HepG2 (cell line): ENCODE data around the gene NRAS. TPM values are rescaled to one million over a fixed set of nuclear protein-coding genes. Genes with fewer than 3 reads are reported as not detected.

Experiments
- ATAC-seq: fragments of 200-7000 bp; cut with Tn5 transposase; 3 replicates; pipeline ENCODE4 v1.9.1; 2020; ENCODE audit warnings: mild to moderate bottlenecking, moderate library complexity
- BruUV-seq: library from RNA; stranded (reverse); fragments of 400-500 nt; replicated peaks from 2 replicates; lab custom pipeline; 2021; lab: Mats Ljungman, UMichigan
- CTCF ChIA-PET: fragments of 300-600 bp; formaldehyde crosslinking; extraction: SDS; loops from one replicate; lab custom pipeline; 2021; ENCODE audit warnings: low total read pairs, inconsistent platforms, low intra/inter-chr PET ratio; lab: Yijun Ruan, JAX
- POLR2A ChIA-PET: fragments of 350-600 bp; sonication (Branson Sonifier 250); formaldehyde crosslinking; loops from one replicate; lab custom pipeline; 2020; ENCODE audit warnings: antibody characterized with exemption, inconsistent platforms; lab: Yijun Ruan, JAX
- DNase-seq: peaks from one replicate; pipeline ENCODE4 v3.0.0-alpha.2; 2015; ENCODE audit warnings: low spot score
- FAIRE-seq: peaks from 3 replicates; lab custom pipeline; 2011; peaks lifted over from hg19 to GRCh38; lab: Jason Lieb, UNC
- H2AFZ ChIP-seq: one replicate; pipeline ENCODE4 v1.6.1; 2011; ENCODE audit warnings: low read length, inconsistent platforms
- H3K27ac ChIP-seq: fragments of 300-600 bp; 3 replicates; pipeline ENCODE4 v1.8.0; 2011; ENCODE audit warnings: mixed run types, mild to moderate bottlenecking, mixed read lengths, low read length, inconsistent platforms; ENCODE audit not compliant: insufficient read depth; ENCODE audit errors: extremely low read length
- H3K27me3 ChIP-seq, 2 experiments: fragments of 200-600 bp in 1 of 2; 2 replicates in 1 of 2; 3 replicates in 1 of 2; pipeline versions ENCODE4 v1.6.0 to v1.8.0; 2011; ENCODE audit warnings: low read length in 2 of 2, mild to moderate bottlenecking in 2 of 2, moderate library complexity in 2 of 2, inconsistent platforms in 1 of 2; ENCODE audit not compliant: insufficient read depth in 2 of 2, control insufficient read depth in 1 of 2
- H3K36me3 ChIP-seq, 2 experiments: fragments of 200-600 bp in 1 of 2; replicated peaks in 1 of 2; 2 replicates in 1 of 2; 3 replicates in 1 of 2; pipeline versions ENCODE4 v1.5.1 to v1.8.0; 2011; ENCODE audit warnings: low read length in 2 of 2, inconsistent platforms in 1 of 2; ENCODE audit not compliant: insufficient read depth in 2 of 2, control insufficient read depth in 1 of 2
- H3K4me1 ChIP-seq: 2 replicates; pipeline ENCODE4 v1.5.1; 2012; ENCODE audit warnings: low read length, inconsistent platforms; ENCODE audit not compliant: insufficient read depth
- H3K4me2 ChIP-seq: 2 replicates; pipeline ENCODE4 v1.6.0; 2011; ENCODE audit warnings: low read depth, low read length, inconsistent platforms
- H3K4me3 ChIP-seq, 3 experiments: fragments of 200-600 bp in 1 of 3; sonication (generic), shearing (Covaris generic) in 1 of 3; replicated peaks in 1 of 3; 2 replicates each; pipeline ENCODE4 v1.5.1; 2011 to 2016; ENCODE audit warnings: low read length in 3 of 3, inconsistent platforms in 2 of 3, low read depth in 2 of 3, mild to moderate bottlenecking in 2 of 3, control low read depth in 1 of 3, mixed read lengths in 1 of 3; ENCODE audit not compliant: insufficient read depth in 1 of 3
- H3K79me2 ChIP-seq: one replicate; pipeline ENCODE4 v1.6.1; 2011; ENCODE audit warnings: low read length, inconsistent platforms; ENCODE audit not compliant: insufficient read depth
- H3K9ac ChIP-seq: 2 replicates; pipeline ENCODE4 v1.6.0; 2011; ENCODE audit warnings: mild to moderate bottlenecking, low read depth, low read length, inconsistent platforms; ENCODE audit not compliant: insufficient read depth
- H3K9me3 ChIP-seq: 2 replicates; pipeline ENCODE4 v1.5.1; 2012; ENCODE audit warnings: mild to moderate bottlenecking, low read length
- H4K20me1 ChIP-seq: 2 replicates; pipeline ENCODE4 v1.6.0; 2011; ENCODE audit warnings: inconsistent platforms, mild to moderate bottlenecking, low read length, moderate library complexity; ENCODE audit not compliant: insufficient read depth
- BCLAF1 ChIP-seq: fragments of 450-650 bp; IDR thresholded peaks from 2 replicates; pipeline ENCODE4 v1.6.1; 2017; ENCODE audit warnings: mild to moderate bottlenecking
- NFIC ChIP-seq: IDR thresholded peaks from 2 replicates; pipeline ENCODE4 v1.6.1; 2012; ENCODE audit warnings: mild to moderate bottlenecking, low read length, inconsistent platforms
- ZBTB46 ChIP-seq: sonication (generic); formaldehyde crosslinking; IDR thresholded peaks from 2 replicates; pipeline ENCODE4 v1.4.0; 2020; ENCODE audit warnings: mild to moderate bottlenecking, missing genetic modification reagents, borderline replicate concordance
- ZNF121 ChIP-seq: sonication (generic); formaldehyde crosslinking; IDR thresholded peaks from 2 replicates; pipeline ENCODE4 v1.5.0; 2020; ENCODE audit warnings: mild to moderate bottlenecking, missing genetic modification reagents
- ZNF20 ChIP-seq: sonication (generic); formaldehyde crosslinking; IDR thresholded peaks from 2 replicates; pipeline ENCODE4 v1.4.0; 2020; ENCODE audit warnings: mild to moderate bottlenecking, moderate library complexity, missing genetic modification reagents
- WGBS: methylation state at CpG from one replicate; pipeline ENCODE4 v1.1.6; 2017; ENCODE audit warnings: low lambda C conversion rate; 5-methylcytosine and 5-hydroxymethylcytosine counted together
- in situ Hi-C: cut with HindIII; loops from 2 replicates; pipeline ENCODE4 v1.10.0; 2017; ENCODE audit warnings: low pct_unique_long_range_greater_than_20kb; ENCODE audit not compliant: extremely low pct_ligation_motif_present
- intact Hi-C: fragments of 100-400 bp; cut with micrococcal nuclease; formaldehyde crosslinking; loops from one replicate; pipeline ENCODE4 v1.10.0; 2022; ENCODE audit not compliant: unreplicated experiment
- polyA plus RNA-seq, 8 experiments: library from polyadenylated mRNA; depleted of rRNA in 3 of 8; stranded (reverse) in 7 of 8; unstranded in 1 of 8; fragments of >200 nt; fragmentation: Illumina TruSeq in 4 of 8; extraction: Trizol in 4 of 8; gene quantifications; 2 replicates each; pipeline versions ENCODE4 v1.2.1 to v1.2.3, GENCODE V29; 2011 to 2016; ENCODE audit warnings: low read depth in 4 of 8, missing spikeins in 1 of 8, mixed read lengths in 1 of 8; ENCODE audit not compliant: insufficient read depth in 1 of 8
- total RNA-seq, 5 experiments: library from RNA; depleted of rRNA; stranded (reverse); fragments of >200 nt; fragmentation: Illumina TruSeq; extraction: Trizol; gene quantifications; 2 replicates each; pipeline ENCODE4 v1.2.3, GENCODE V29; 2016; ENCODE audit warnings: low read depth in 1 of 5
- TF ChIP-seq, protein P1 (sequence below): sonication (generic); formaldehyde crosslinking; IDR thresholded peaks from 2 replicates; pipeline ENCODE4 v1.4.0; 2020; ENCODE audit warnings: mild to moderate bottlenecking, missing genetic modification reagents

The NRAS gene
- total and polyA plus RNA-seq, 2 of the 13 experiments (the other 11 are each of a cell fraction or from before 2014, with no cell fraction given): 38.6 to 58.8 TPM

DNA sequence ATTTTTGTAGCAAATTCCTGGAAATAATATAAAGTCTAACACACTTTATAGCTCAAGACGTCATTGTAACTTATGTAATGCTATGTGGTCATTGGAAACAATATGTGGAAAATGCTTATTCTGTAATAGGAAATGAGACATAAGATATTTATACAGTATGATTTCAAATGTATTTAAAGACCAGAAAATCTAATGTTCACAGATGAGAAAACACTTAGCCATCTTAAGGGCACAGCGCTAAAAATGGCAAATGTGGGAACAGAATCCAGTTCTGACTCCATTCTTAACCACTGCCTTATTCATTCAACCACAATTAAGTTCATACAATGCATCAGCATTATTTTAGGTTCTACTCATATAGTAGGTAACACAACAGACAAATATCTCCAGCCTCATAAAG, 28.7 kb upstream of the NRAS start:
- in situ Hi-C loops (no loop called here), intact Hi-C loops (no loop called here)
- H3K4me2 ChIP-seq: no peak overlapping the region
- 100% methylated on average over 2 of the region's 2 CpGs for WGBS
- no TSS peak for BruUV-seq
- peaks cover 11 to 83% of the 10 kb centered on the region in 2 experiments for H3K36me3 ChIP-seq
- no peak overlapping the region for H3K9ac ChIP-seq
- no peak for FAIRE-seq
- no peaks in the 10 kb centered on the region for H3K27me3 ChIP-seq
- ATAC-seq: no peak
- ChIA-PET CTCF (no interaction called here), POLR2A (no interaction called here)
- peaks cover 52% of the 10 kb centered on the region for H4K20me1 ChIP-seq
- DNase-seq: no peak
- no peak overlapping the region for H2AFZ ChIP-seq
- peaks cover 100% of the 10 kb centered on the region for H3K79me2 ChIP-seq
- H3K4me3 ChIP-seq: no peak overlapping the region
- H3K4me1 ChIP-seq: no peaks in the 10 kb centered on the region
- TF ChIP-seq ZNF20 (no peak), BCLAF1 (no peak), NFIC (no peak)
- no peak overlapping the region for H3K27ac ChIP-seq
- no peaks in the 10 kb centered on the region for H3K9me3 ChIP-seq

GRCh38 chr1:114741963-114742746, 25.6 kb upstream of the NRAS start:
- no peak overlapping the region for H3K4me2 ChIP-seq
- DNase-seq: no peak
- H3K9me3 ChIP-seq: no peaks in the 10 kb centered on the region
- 97% methylated on average over 11 of the region's 11 CpGs for WGBS
- peaks cover 12 to 70% of the 10 kb centered on the region in 2 experiments for H3K36me3 ChIP-seq
- no peak for ATAC-seq
- H3K79me2 ChIP-seq: peaks cover 91% of the 10 kb centered on the region
- ChIA-PET POLR2A (no interaction called here), CTCF (no interaction called here)
- peaks cover 17% of the 10 kb centered on the region for H3K4me1 ChIP-seq
- intact Hi-C loops: no loop called here
- H2AFZ ChIP-seq: no peak overlapping the region
- peak; percentile 12 for FAIRE-seq
- peaks cover 33% of the 10 kb centered on the region for H4K20me1 ChIP-seq
- in situ Hi-C loops: no loop called here
- H3K27ac ChIP-seq: no peak overlapping the region
- no TSS peak for BruUV-seq
- no peaks in the 10 kb centered on the region; a peak in 1 of 5 replicates for H3K27me3 ChIP-seq
- TF ChIP-seq ZNF121 (peak; percentile 47), ZBTB46 (CRISPR knock-in tag) (no peak)
- TF ChIP-seq, protein P1, sequence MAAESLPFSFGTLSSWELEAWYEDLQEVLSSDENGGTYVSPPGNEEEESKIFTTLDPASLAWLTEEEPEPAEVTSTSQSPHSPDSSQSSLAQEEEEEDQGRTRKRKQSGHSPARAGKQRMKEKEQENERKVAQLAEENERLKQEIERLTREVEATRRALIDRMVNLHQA (CRISPR knock-in tag): no peak
- TF ChIP-seq, all 625 proteins: peak for 1
- Histone ChIP-seq H3K9ac (no peak overlapping the region), H3K4me3 (no peak overlapping the region)
